H1 (cell line): Measurements from ENCODE around the gene DAAM1. TPM values are rescaled to one million over a fixed set of nuclear protein-coding genes. Genes with fewer than 3 reads are reported as not detected.

Experiments used
- CTCF ChIA-PET: fragments of 300-600 bp; sonication (Branson Sonifier 250); formaldehyde crosslinking; loops from one replicate; lab custom pipeline; 2021; ENCODE audit not compliant: partially characterized antibody; lab: Charles Lee
- POLR2A ChIA-PET: fragments of 300-600 bp; sonication (Branson Sonifier 250); formaldehyde crosslinking; loops from one replicate; lab custom pipeline; 2021; ENCODE audit warnings: inconsistent platforms; ENCODE audit not compliant: partially characterized antibody; lab: Charles Lee
- DNase-seq, 2 experiments: peaks; one replicate each; pipeline versions ENCODE4 v3.0.0 to v3.0.0-alpha.2; 2010 to 2022; ENCODE audit warnings: low spot score in 2 of 2, low read depth in 1 of 2, mixed read lengths in 1 of 2
- FAIRE-seq: peaks from 2 replicates; lab custom pipeline; 2011; peaks lifted over from hg19 to GRCh38; lab: Jason Lieb, UNC
- H2AFZ ChIP-seq: 2 replicates; pipeline ENCODE4 v1.8.1; 2012; ENCODE audit warnings: low read length, inconsistent platforms
- H2AK5ac ChIP-seq: 2 replicates; pipeline ENCODE4 v1.6.1; 2013; ENCODE audit warnings: low read depth, low read length
- H2BK120ac ChIP-seq: replicated peaks from 2 replicates; pipeline ENCODE3; 2013; ENCODE audit warnings: low read depth, low read length, inconsistent platforms
- H2BK12ac ChIP-seq: 2 replicates; pipeline ENCODE4 v1.6.1; 2013; ENCODE audit warnings: low read depth, low read length
- H2BK15ac ChIP-seq: 2 replicates; pipeline ENCODE4 v1.6.1; 2013; ENCODE audit warnings: low read length
- H2BK20ac ChIP-seq: 2 replicates; pipeline ENCODE4 v1.6.1; 2013; ENCODE audit warnings: low read length
- H2BK5ac ChIP-seq: 2 replicates; pipeline ENCODE4 v1.6.1; 2013; ENCODE audit warnings: low read depth, low read length
- H3K14ac ChIP-seq: 2 replicates; pipeline ENCODE4 v1.6.1; 2013; ENCODE audit warnings: inconsistent platforms; ENCODE audit not compliant: insufficient read length
- H3K18ac ChIP-seq: 2 replicates; pipeline ENCODE4 v1.6.1; 2013; ENCODE audit warnings: low read length; ENCODE audit errors: extremely low read depth
- H3K23ac ChIP-seq: 2 replicates; pipeline ENCODE4 v1.6.1; 2013; ENCODE audit warnings: inconsistent platforms; ENCODE audit not compliant: insufficient read length
- H3K23me2 ChIP-seq: 2 replicates; pipeline ENCODE4 v1.6.1; 2013; ENCODE audit warnings: low read depth, low read length
- H3K27ac ChIP-seq: 2 replicates; pipeline ENCODE4 v1.6.1; 2011; ENCODE audit warnings: low read depth, low read length, inconsistent platforms
- H3K27me3 ChIP-seq, 4 experiments: replicated peaks in 1 of 4; 1 replicate in 1 of 4; 2 replicates in 3 of 4; pipeline versions ENCODE4 v1.6.1 to v1.8.1; 2011 to 2013; ENCODE audit warnings: low read length in 3 of 4, mild to moderate bottlenecking in 3 of 4, inconsistent platforms in 2 of 4, mixed read lengths in 2 of 4, moderate library complexity in 1 of 4; ENCODE audit not compliant: control insufficient read depth in 3 of 4, insufficient read depth in 3 of 4; ENCODE audit errors: extremely low read depth in 1 of 4
- H3K36me3 ChIP-seq, 4 experiments: 2 replicates each; pipeline versions ENCODE4 v1.6.1 to v1.8.1; 2011 to 2013; ENCODE audit warnings: mild to moderate bottlenecking in 4 of 4, low read length in 3 of 4, moderate library complexity in 2 of 4, control low read depth in 1 of 4, inconsistent platforms in 1 of 4; ENCODE audit not compliant: insufficient read depth in 4 of 4, control insufficient read depth in 2 of 4
- H3K4ac ChIP-seq: replicated peaks from 2 replicates; pipeline ENCODE3; 2013; ENCODE audit warnings: low read length, low read depth, mixed read lengths, inconsistent platforms; ENCODE audit not compliant: insufficient read length
- H3K4me1 ChIP-seq, 4 experiments: replicated peaks in 1 of 4; 1 replicate in 1 of 4; 2 replicates in 3 of 4; pipeline versions ENCODE4 v1.6.1 to v1.8.1; 2011 to 2013; ENCODE audit warnings: low read length in 3 of 4, inconsistent platforms in 2 of 4, mixed read lengths in 1 of 4; ENCODE audit not compliant: insufficient read depth in 4 of 4, control insufficient read depth in 3 of 4
- H3K4me2 ChIP-seq, 2 experiments: 2 replicates each; pipeline versions ENCODE4 v1.6.1 to v1.8.1; 2011 to 2013; ENCODE audit warnings: low read depth in 2 of 2, low read length in 2 of 2, control low read depth in 1 of 2, inconsistent platforms in 1 of 2, mild to moderate bottlenecking in 1 of 2; ENCODE audit not compliant: insufficient read depth in 1 of 2
- H3K4me3 ChIP-seq, 4 experiments: fragments of 200-600, 300-600 bp in 1 of 4; sonication (generic), shearing (Covaris generic), sonication (Bioruptor Twin) in 1 of 4; 2 replicates each; pipeline versions ENCODE4 v1.5.1 to v1.8.1; 2011 to 2016; ENCODE audit warnings: low read length in 4 of 4, low read depth in 3 of 4, control low read depth in 2 of 4, inconsistent platforms in 2 of 4, mild to moderate bottlenecking in 2 of 4, mixed read lengths in 1 of 4, moderate library complexity in 1 of 4; ENCODE audit not compliant: insufficient read depth in 2 of 4; ENCODE audit errors: extremely low read depth in 1 of 4
- H3K56ac ChIP-seq: replicated peaks from 2 replicates; pipeline ENCODE3; 2013; ENCODE audit warnings: low read depth, mild to moderate bottlenecking, mixed read lengths, low read length, inconsistent platforms; ENCODE audit not compliant: insufficient read length
- H3K79me1 ChIP-seq: 2 replicates; pipeline ENCODE4 v1.6.1; 2013; ENCODE audit warnings: low read depth, low read length, control low read depth
- H3K79me2 ChIP-seq, 2 experiments: 2 replicates each; pipeline versions ENCODE4 v1.6.1 to v1.8.1; 2012 to 2013; ENCODE audit warnings: low read length in 2 of 2, mild to moderate bottlenecking in 2 of 2, inconsistent platforms in 1 of 2; ENCODE audit not compliant: insufficient read depth in 2 of 2, control insufficient read depth in 1 of 2
- H3K9ac ChIP-seq, 4 experiments: replicated peaks in 1 of 4; 1 replicate in 1 of 4; 2 replicates in 3 of 4; pipeline versions ENCODE4 v1.6.1 to v1.8.1; 2011 to 2013; ENCODE audit warnings: low read depth in 3 of 4, low read length in 3 of 4, control low read depth in 2 of 4, mild to moderate bottlenecking in 2 of 4, moderate library complexity in 2 of 4, inconsistent platforms in 1 of 4; ENCODE audit errors: extremely low read depth in 1 of 4
- H3K9me3 ChIP-seq, 2 experiments: 2 replicates each; pipeline versions ENCODE4 v1.6.1 to v1.8.1; 2012 to 2013; ENCODE audit warnings: mild to moderate bottlenecking in 2 of 2, moderate library complexity in 2 of 2, control low read depth in 1 of 2, inconsistent platforms in 1 of 2, low read depth in 1 of 2, low read length in 1 of 2, mixed read lengths in 1 of 2; ENCODE audit not compliant: insufficient read depth in 2 of 2
- H4K20me1 ChIP-seq, 2 experiments: replicated peaks in 1 of 2; 2 replicates each; pipeline versions ENCODE3 to v1.8.1; 2011 to 2013; ENCODE audit warnings: inconsistent platforms in 2 of 2, low read length in 2 of 2, mild to moderate bottlenecking in 1 of 2; ENCODE audit not compliant: insufficient read depth in 2 of 2, control insufficient read depth in 1 of 2
- H4K5ac ChIP-seq: 2 replicates; pipeline ENCODE4 v1.6.1; 2013; ENCODE audit warnings: low read length, low read depth, mixed read lengths, inconsistent platforms; ENCODE audit not compliant: insufficient read length
- H4K8ac ChIP-seq: 2 replicates; pipeline ENCODE4 v1.8.0; 2013; ENCODE audit warnings: mild to moderate bottlenecking, moderate library complexity, low read length, inconsistent platforms; ENCODE audit not compliant: insufficient read depth; ENCODE audit errors: extremely low read depth
- H4K91ac ChIP-seq: replicated peaks from 2 replicates; pipeline ENCODE3; 2013; ENCODE audit warnings: low read length, mixed read lengths, inconsistent platforms; ENCODE audit not compliant: insufficient read length
- BACH1 ChIP-seq: IDR thresholded peaks from 2 replicates; pipeline ENCODE4 v1.6.1; 2012; ENCODE audit warnings: low read length, improper control_type of control experiment
- EGR1 ChIP-seq: IDR thresholded peaks from 2 replicates; pipeline ENCODE4 v1.6.1; 2011; ENCODE audit warnings: low read depth, low read length, borderline replicate concordance
- SIN3A ChIP-seq, 2 experiments: IDR thresholded peaks in 1 of 2; conservative IDR thresholded peaks in 1 of 2; 2 replicates each; pipeline ENCODE4 v1.6.1; 2011 to 2012; ENCODE audit warnings: low read length in 2 of 2, improper control_type of control experiment in 1 of 2, low read depth in 1 of 2, mild to moderate bottlenecking in 1 of 2
- SP1 ChIP-seq: IDR thresholded peaks from 2 replicates; pipeline ENCODE4 v1.6.1; 2011; ENCODE audit warnings: low read depth, low read length
- WGBS, 2 experiments: shearing (Covaris generic) in 1 of 2; methylation state at CpG; one replicate each; pipeline versions ENCODE4 v1.1.6 to v1.1.7; 2013 to 2015; ENCODE audit warnings: low lambda C conversion rate in 2 of 2, mixed read lengths in 2 of 2, inconsistent platforms in 1 of 2, low coverage in 1 of 2, missing lambda C conversion rate in 1 of 2; ENCODE audit not compliant: insufficient replicate concordance in 2 of 2, insufficient coverage in 1 of 2, insufficient read length in 1 of 2; ENCODE audit errors: extremely low coverage in 1 of 2, missing lambda C conversion rate in 1 of 2; 5-methylcytosine and 5-hydroxymethylcytosine counted together
- polyA plus RNA-seq, 7 experiments: library from polyadenylated mRNA; depleted of rRNA in 3 of 7; stranded (reverse) in 5 of 7; unstranded in 2 of 7; fragments of >200 nt in 5 of 7; fragments of 200-250 nt in 2 of 7; gene quantifications; 1 replicate in 5 of 7; 2 replicates in 1 of 7; 4 replicates in 1 of 7; pipeline versions ENCODE4 v1.2.1 to v1.2.3, GENCODE V29; 2011 to 2013; ENCODE audit warnings: missing spikeins in 2 of 7, mixed read lengths in 2 of 7
- total RNA-seq: library from RNA; stranded (reverse); fragmentation: NEBNext Ultra II Directional; extraction: Animal tissue kit (Norgen Biotek cat#: 25700); gene quantifications from 2 replicates; pipeline ENCODE4 v1.2.1, GENCODE V29; 2021
- TF ChIP-seq, protein P1 (sequence below): IDR thresholded peaks from 2 replicates; pipeline ENCODE4 v1.6.1; 2011; ENCODE audit warnings: low read depth, mild to moderate bottlenecking, low read length; ENCODE audit not compliant: insufficient read depth

The DAAM1 gene
- total and polyA plus RNA-seq, 2 of the 8 experiments (the other 6 are each of a cell fraction or from before 2014, with no cell fraction given) = 5.0 to 44.9 TPM

GRCh38 chr14:59150990-59151389, 37.5 kb upstream of the DAAM1 start:
- no peaks in the 10 kb centered on the region for H3K79me2 ChIP-seq
- H3K79me1 ChIP-seq = no peaks in the 10 kb centered on the region
- no peak overlapping the region for H3K23ac ChIP-seq
- H3K18ac ChIP-seq = no peak overlapping the region
- H2BK5ac ChIP-seq = no peak overlapping the region
- TF ChIP-seq BACH1 (no peak), SIN3A (conservative IDR thresholded peaks at IDR 0.05 in 1 of 2, IDR thresholded peaks at IDR 0.05 in 1 of 2; ENCODE audit: low read depth in 1 of 2, low read length in 2 of 2) (no peak), EGR1 (no peak), SP1 (no peak)
- TF ChIP-seq, protein P1, sequence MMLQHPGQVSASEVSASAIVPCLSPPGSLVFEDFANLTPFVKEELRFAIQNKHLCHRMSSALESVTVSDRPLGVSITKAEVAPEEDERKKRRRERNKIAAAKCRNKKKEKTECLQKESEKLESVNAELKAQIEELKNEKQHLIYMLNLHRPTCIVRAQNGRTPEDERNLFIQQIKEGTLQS = no peak
- no peak overlapping the region for H3K4ac ChIP-seq
- no peaks in the 10 kb centered on the region for H3K9me3 ChIP-seq
- no peak overlapping the region for H4K91ac ChIP-seq
- H3K4me1 ChIP-seq = no peaks in the 10 kb centered on the region
- H2BK20ac ChIP-seq = no peak overlapping the region
- no peak overlapping the region for H2BK120ac ChIP-seq
- no peaks in the 10 kb centered on the region for H3K23me2 ChIP-seq
- H2AK5ac ChIP-seq = no peak overlapping the region
- no peak overlapping the region for H2AFZ ChIP-seq
- H4K8ac ChIP-seq = no peak overlapping the region
- ChIA-PET CTCF (interaction anchor here (0.6 to 1.3 kb wide), 2 partner anchors 293 to 586 kb away, joined by 3 to 5 read pairs; no protein-coding TSS in a partner anchor), POLR2A (no interaction called here)
- no peaks in the 10 kb centered on the region for H4K20me1 ChIP-seq
- no peak overlapping the region for H3K9ac ChIP-seq
- FAIRE-seq = no peak
- no peak overlapping the region for H3K4me2 ChIP-seq
- H2BK12ac ChIP-seq = no peak overlapping the region
- H3K36me3 ChIP-seq = no peaks in the 10 kb centered on the region
- H3K56ac ChIP-seq = no peak overlapping the region
- H2BK15ac ChIP-seq = no peak overlapping the region
- WGBS, 2 experiments = 85% methylated on average over 2 of the region's 2 CpGs; no CpG with 5 or more reads in 1 of the 2 experiments
- no peaks in the 10 kb centered on the region for H3K27me3 ChIP-seq
- no peak overlapping the region for H4K5ac ChIP-seq
- no peak overlapping the region for H3K14ac ChIP-seq
- no peak for DNase-seq
- H3K4me3 ChIP-seq = no peak overlapping the region
- H3K27ac ChIP-seq = no peak overlapping the region
